Upper lobe of left lung (tissue), 6 donors: ENCODE measurements around the gene LAMC1. TPM values are rescaled to one million over a fixed set of nuclear protein-coding genes. Genes with fewer than 3 reads are reported as not detected.

Source experiments
- ATAC-seq, 2 donors: fragments of 200-7000 bp; cut with Tn5 transposase; one replicate each; pipeline ENCODE4 v1.9.1; 2022; ENCODE audit warnings: mild to moderate bottlenecking in 2 of 2, moderate library complexity in 2 of 2; ENCODE audit not compliant: low FRiP score in 2 of 2
- DNase-seq, 2 donors: peaks; one replicate each; pipeline ENCODE4 v3.0.0-alpha.2; 2019 to 2020
- H3K27ac ChIP-seq, 4 donors: fragments of 200-600 bp; sonication (generic); one replicate each; pipeline ENCODE4 v1.5.1; 2016 to 2019
- H3K27me3 ChIP-seq, 4 donors: fragments of 200-600 bp; sonication (generic); one replicate each; pipeline ENCODE4 v1.5.1; 2017 to 2019
- H3K36me3 ChIP-seq, 4 donors: fragments of 200-600 bp; sonication (generic); one replicate each; pipeline ENCODE4 v1.5.1; 2016 to 2019
- H3K4me1 ChIP-seq, 4 donors: fragments of 200-600 bp; sonication (generic); one replicate each; pipeline ENCODE4 v1.5.1; 2018 to 2019
- H3K4me3 ChIP-seq, 4 donors: fragments of 200-600 bp; sonication (generic); one replicate each; pipeline ENCODE4 v1.5.1; 2017 to 2019; ENCODE audit warnings: mild to moderate bottlenecking in 2 of 4, moderate library complexity in 1 of 4
- H3K9me3 ChIP-seq, 4 donors: fragments of 200-600 bp; sonication (generic); one replicate each; pipeline ENCODE4 v1.5.1; 2018 to 2019
- CTCF ChIP-seq, 6 experiments: fragments of 450-650 bp in 4 of 6; fragments of 200-600 bp in 2 of 6; sonication (generic) in 2 of 6; IDR thresholded peaks; one replicate each; pipeline ENCODE4 v1.5.1; 2016 to 2019; ENCODE audit warnings: antibody characterized with exemption in 6 of 6
- EP300 ChIP-seq, 4 donors: sonication (generic); formaldehyde crosslinking; IDR thresholded peaks; one replicate each; pipeline ENCODE4 v1.5.1; 2017; ENCODE audit warnings: antibody characterized with exemption in 4 of 4, control low read depth in 2 of 4
- POLR2A ChIP-seq, 4 donors: fragments of 450-650 bp; IDR thresholded peaks; one replicate each; pipeline ENCODE4 v1.5.1; 2016 to 2017; ENCODE audit warnings: antibody characterized with exemption in 4 of 4, mild to moderate bottlenecking in 2 of 4
- POLR2AphosphoS5 ChIP-seq, 2 donors: sonication (generic); formaldehyde crosslinking; IDR thresholded peaks; one replicate each; pipeline ENCODE4 v1.5.1; 2017; ENCODE audit warnings: antibody characterized with exemption in 2 of 2
- WGBS, 2 donors: methylation state at CpG; one replicate each; pipeline ENCODE4 v1.1.5; 2017 to 2018; 5-methylcytosine and 5-hydroxymethylcytosine counted together
- total RNA-seq, 6 donors: library from RNA; depleted of rRNA in 4 of 6; stranded (reverse); fragments of >200 nt in 4 of 6; gene quantifications; one replicate each; pipeline versions ENCODE4 v1.1.0 to v1.2.1, GENCODE V29; 2016 to 2021
- donor health status: DM: no; HTN: no; CAD: no; lungs with moderate emphysema.
- donor health status: DM: no; HTN: yes; CAD: no; lungs with severe emphysema.

Gene LAMC1
- total RNA-seq, 6 donors from 2014 or later = 92.0 to 232 (median 134) TPM

- WGBS, 2 donors = 84 to 88% methylated on average over 4 of the region's 4 CpGs
- ATAC-seq = no peak
These were observed 16.1 kb downstream of the LAMC1 start for GRCh38 chr1:183039330-183039729.

GRCh38 chr1:183039985-183040447 lies 16.8 kb downstream of the LAMC1 start:
- WGBS, 2 donors = 9 to 18% methylated on average over 3 of the region's 3 CpGs
- Histone ChIP-seq H3K9me3 (no peaks in the 10 kb centered on the region), H3K4me1 (peaks cover 11 to 31% (median 18%) of the 10 kb centered on the region in 4 donors), H3K27ac (peak overlapping the region in 1 of 4 donors; percentile 17), H3K4me3 (no peak overlapping the region), H3K36me3 (no peaks in the 10 kb centered on the region), H3K27me3 (no peaks in the 10 kb centered on the region)
- DNase-seq = no peak
- ATAC-seq = peak in 1 of 2 donors; percentile 55
- TF ChIP-seq POLR2AphosphoS5 (IDR thresholded peaks at IDR 0.05) (no peak), POLR2A (IDR thresholded peaks at IDR 0.05) (no peak), EP300 (IDR thresholded peaks at IDR 0.05) (no peak)

More at GRCh38 chr1:183039330-183039729, 16.1 kb downstream of the LAMC1 start:
- DNase-seq = no peak
- H3K27ac ChIP-seq = no peak overlapping the region
- H3K27me3 ChIP-seq = no peaks in the 10 kb centered on the region
- no peak for TF ChIP-seq EP300 (IDR thresholded peaks at IDR 0.05)
- TF ChIP-seq POLR2A (IDR thresholded peaks at IDR 0.05) = no peak
- TF ChIP-seq POLR2AphosphoS5 (IDR thresholded peaks at IDR 0.05) = no peak
- TF ChIP-seq CTCF (IDR thresholded peaks at IDR 0.05) = no peak
- no peaks in the 10 kb centered on the region for H3K36me3 ChIP-seq
- H3K9me3 ChIP-seq = no peaks in the 10 kb centered on the region
- H3K4me1 ChIP-seq = peaks cover 10 to 26% (median 18%) of the 10 kb centered on the region in 4 donors
- no peak overlapping the region for H3K4me3 ChIP-seq

- TF ChIP-seq POLR2A (IDR thresholded peaks at IDR 0.05) (no peak), CTCF (IDR thresholded peaks at IDR 0.05) (no peak), EP300 (IDR thresholded peaks at IDR 0.05) (no peak), POLR2AphosphoS5 (IDR thresholded peaks at IDR 0.05) (no peak)
- Histone ChIP-seq H3K4me1 (peaks cover 16 to 31% (median 16%) of the 10 kb centered on the region in 4 donors), H3K27me3 (no peaks in the 10 kb centered on the region), H3K4me3 (no peak overlapping the region), H3K36me3 (no peaks in the 10 kb centered on the region), H3K9me3 (no peaks in the 10 kb centered on the region), H3K27ac (peak overlapping the region in 1 of 4 donors; percentile 17)
- no peak for DNase-seq
- WGBS, 2 donors = 54 to 55% methylated on average over 2 of the region's 2 CpGs
- no peak for ATAC-seq
These were observed 17.3 kb downstream of the LAMC1 start for GRCh38 chr1:183040547-183040971.

GRCh38 chr1:183043254-183043653 lies 20.0 kb downstream of the LAMC1 start:
- H3K4me1 ChIP-seq = peaks cover 13 to 31% (median 16%) of the 10 kb centered on the region in 4 donors
- TF ChIP-seq CTCF (IDR thresholded peaks at IDR 0.05) = no peak
- no peak for TF ChIP-seq POLR2A (IDR thresholded peaks at IDR 0.05)
- no peak for TF ChIP-seq EP300 (IDR thresholded peaks at IDR 0.05)
- TF ChIP-seq POLR2AphosphoS5 (IDR thresholded peaks at IDR 0.05) = no peak

GRCh38 chr1:183043872-183044854 lies 20.9 kb downstream of the LAMC1 start:
- TF ChIP-seq POLR2A (IDR thresholded peaks at IDR 0.05) (no peak), CTCF (IDR thresholded peaks at IDR 0.05) (no peak), POLR2AphosphoS5 (IDR thresholded peaks at IDR 0.05) (no peak), EP300 (IDR thresholded peaks at IDR 0.05) (no peak)
- Histone ChIP-seq H3K4me1 (peaks cover 13 to 34% (median 16%) of the 10 kb centered on the region in 4 donors), H3K36me3 (no peaks in the 10 kb centered on the region), H3K27me3 (no peaks in the 10 kb centered on the region), H3K4me3 (no peak overlapping the region), H3K27ac (no peak overlapping the region), H3K9me3 (no peaks in the 10 kb centered on the region)
- WGBS, 2 donors = 63 to 67% methylated on average over 7 of the region's 7 CpGs
- ATAC-seq = peak in 1 of 2 donors; percentile 16
- DNase-seq = no peak

More at GRCh38 chr1:183043254-183043653, 20.0 kb downstream of the LAMC1 start:
- no peak overlapping the region for H3K4me3 ChIP-seq
- no peaks in the 10 kb centered on the region for H3K9me3 ChIP-seq
- DNase-seq = no peak
- WGBS, 2 donors = 80% methylated on average over 3 of the region's 3 CpGs
- ATAC-seq = no peak
- H3K27ac ChIP-seq = no peak overlapping the region
- H3K36me3 ChIP-seq = no peaks in the 10 kb centered on the region
- H3K27me3 ChIP-seq = no peaks in the 10 kb centered on the region
